ENCODE measurements around the gene SRGAP2C. TPM values are rescaled to one million over a fixed set of nuclear protein-coding genes. Genes with fewer than 3 reads are reported as not detected.
"Not testable (repeated sequence)": the region's sequence is repeated elsewhere in the genome, so short reads cannot be mapped to it uniquely, and the experiment has no call there.

Gene SRGAP2C
- total RNA-seq, 2 experiments from 2014 or later = 10.9 to 11.3 TPM

DNA sequence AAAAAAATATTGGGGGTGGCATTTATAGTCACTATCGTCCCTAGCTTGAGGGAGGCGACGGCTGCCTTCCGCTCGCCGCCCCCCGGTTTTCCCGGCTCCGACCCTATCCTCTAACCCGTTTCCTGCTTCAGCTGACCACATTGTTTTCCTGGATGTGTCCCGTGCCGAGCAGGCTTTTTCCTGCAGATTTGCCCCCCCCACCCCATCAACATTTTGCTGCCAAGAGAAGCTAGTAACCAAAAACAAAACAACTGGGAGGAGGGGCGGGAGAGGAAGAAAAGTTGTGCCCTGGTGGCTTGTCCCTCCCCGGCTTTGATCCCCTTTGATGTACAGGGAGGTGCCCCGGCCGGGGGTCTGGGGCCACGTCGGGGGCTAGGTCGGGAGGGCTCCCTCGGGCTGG, 1.4 kb downstream of the SRGAP2C start:
- H3K27me3 Mint-ChIP-seq; H3K36me3 Mint-ChIP-seq (ENCODE audit: low read depth); DNase-seq; H3K27ac Mint-ChIP-seq; H3K36me3 ChIP-seq (ENCODE audit: insufficient read depth, low read length); H3K4me1 ChIP-seq (ENCODE audit: insufficient read depth, low read length); H3K27me3 ChIP-seq (ENCODE audit: control insufficient read depth in 1 of 2, insufficient read depth in 2 of 2, low read length in 2 of 2); H3K9me3 ChIP-seq (ENCODE audit: control insufficient read depth in 1 of 2, insufficient read depth in 1 of 2, low read length in 2 of 2); H3K4me1 Mint-ChIP-seq (ENCODE audit: low read depth); ATAC-seq (ENCODE audit: poor library complexity); intact Hi-C loops (cut with DNase I, micrococcal nuclease); CTCF ChIA-PET; POLR2A ChIA-PET; H3K9me3 Mint-ChIP-seq; H3K4me3 Mint-ChIP-seq; H3K27ac ChIP-seq (ENCODE audit: low read depth in 1 of 2, low read length in 2 of 2): not testable (repeated sequence)
- peak overlapping the region; percentile 20 for H3K4me3 ChIP-seq (ENCODE audit: low read length)

DNA sequence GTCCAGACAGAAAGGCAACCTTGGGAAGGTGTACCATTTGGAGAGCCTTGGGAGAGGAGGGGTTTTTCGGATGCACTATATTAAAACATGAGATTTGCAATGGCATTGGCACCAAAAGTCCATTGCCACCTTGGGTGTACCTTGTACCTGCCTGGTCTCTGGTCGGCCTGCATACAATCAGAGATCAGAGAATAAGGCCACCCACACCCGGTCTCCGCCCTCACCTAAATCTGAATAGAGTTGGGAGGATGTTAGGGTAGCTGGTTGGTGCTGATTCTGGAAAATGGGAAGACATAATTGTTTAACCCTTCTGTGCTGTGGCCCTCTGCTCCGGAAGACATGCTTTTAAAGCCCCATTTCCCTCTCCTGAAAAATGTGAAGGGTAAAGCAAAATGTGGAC, 3.1 kb downstream of the SRGAP2C start:
- H3K4me1 ChIP-seq (ENCODE audit: insufficient read depth, low read length); H3K27me3 ChIP-seq (ENCODE audit: control insufficient read depth in 1 of 2, insufficient read depth in 2 of 2, low read length in 2 of 2); H3K36me3 ChIP-seq (ENCODE audit: insufficient read depth, low read length); H3K9me3 ChIP-seq (ENCODE audit: control insufficient read depth in 1 of 2, insufficient read depth in 1 of 2, low read length in 2 of 2); H3K27me3 Mint-ChIP-seq; intact Hi-C loops (cut with DNase I, micrococcal nuclease); H3K9me3 Mint-ChIP-seq; H3K4me1 Mint-ChIP-seq (ENCODE audit: low read depth); H3K4me3 ChIP-seq (ENCODE audit: low read length); H3K27ac Mint-ChIP-seq; POLR2A ChIA-PET; H3K27ac ChIP-seq (ENCODE audit: low read depth in 1 of 2, low read length in 2 of 2); H3K36me3 Mint-ChIP-seq (ENCODE audit: low read depth); DNase-seq; CTCF ChIA-PET; ATAC-seq (ENCODE audit: poor library complexity): not testable (repeated sequence)
- peak overlapping the region; percentile 80 for H3K4me3 Mint-ChIP-seq

GRCh38 chr1:121192512-121192911, 7.7 kb downstream of the SRGAP2C start:
- H3K4me3 ChIP-seq (ENCODE audit: low read length); H3K27ac ChIP-seq (ENCODE audit: low read depth in 1 of 2, low read length in 2 of 2); POLR2A ChIA-PET; H3K36me3 ChIP-seq (ENCODE audit: insufficient read depth, low read length); H3K9me3 Mint-ChIP-seq; DNase-seq; H3K4me1 ChIP-seq (ENCODE audit: insufficient read depth, low read length); H3K27me3 Mint-ChIP-seq; intact Hi-C loops (cut with DNase I, micrococcal nuclease); H3K27me3 ChIP-seq (ENCODE audit: control insufficient read depth in 1 of 2, insufficient read depth in 2 of 2, low read length in 2 of 2); CTCF ChIA-PET; H3K27ac Mint-ChIP-seq; H3K9me3 ChIP-seq (ENCODE audit: control insufficient read depth in 1 of 2, insufficient read depth in 1 of 2, low read length in 2 of 2); H3K4me3 Mint-ChIP-seq; ATAC-seq (ENCODE audit: poor library complexity); H3K36me3 Mint-ChIP-seq (ENCODE audit: low read depth); H3K4me1 Mint-ChIP-seq (ENCODE audit: low read depth): not testable (repeated sequence)

- H3K27ac ChIP-seq (ENCODE audit: low read depth in 1 of 2, low read length in 2 of 2); H3K36me3 ChIP-seq (ENCODE audit: insufficient read depth, low read length); H3K9me3 ChIP-seq (ENCODE audit: control insufficient read depth in 1 of 2, insufficient read depth in 1 of 2, low read length in 2 of 2); H3K4me1 Mint-ChIP-seq (ENCODE audit: low read depth); H3K4me3 ChIP-seq (ENCODE audit: low read length); H3K4me3 Mint-ChIP-seq; POLR2A ChIA-PET; DNase-seq; H3K9me3 Mint-ChIP-seq; H3K27me3 Mint-ChIP-seq; intact Hi-C loops (cut with DNase I, micrococcal nuclease); H3K4me1 ChIP-seq (ENCODE audit: insufficient read depth, low read length); CTCF ChIA-PET; H3K36me3 Mint-ChIP-seq (ENCODE audit: low read depth); H3K27me3 ChIP-seq (ENCODE audit: control insufficient read depth in 1 of 2, insufficient read depth in 2 of 2, low read length in 2 of 2); ATAC-seq (ENCODE audit: poor library complexity); H3K27ac Mint-ChIP-seq: not testable (repeated sequence)
These were observed 12.5 kb downstream of the SRGAP2C start for GRCh38 chr1:121197095-121197882.

GRCh38 chr1:121199763-121200162, 15.0 kb downstream of the SRGAP2C start:
- CTCF ChIA-PET; H3K27me3 ChIP-seq (ENCODE audit: control insufficient read depth in 1 of 2, insufficient read depth in 2 of 2, low read length in 2 of 2); H3K4me3 Mint-ChIP-seq; H3K27ac Mint-ChIP-seq; H3K4me3 ChIP-seq (ENCODE audit: low read length); H3K27ac ChIP-seq (ENCODE audit: low read depth in 1 of 2, low read length in 2 of 2); ATAC-seq (ENCODE audit: poor library complexity); intact Hi-C loops (cut with DNase I, micrococcal nuclease); POLR2A ChIA-PET; H3K9me3 Mint-ChIP-seq; H3K9me3 ChIP-seq (ENCODE audit: control insufficient read depth in 1 of 2, insufficient read depth in 1 of 2, low read length in 2 of 2); H3K36me3 ChIP-seq (ENCODE audit: insufficient read depth, low read length); H3K27me3 Mint-ChIP-seq; H3K4me1 Mint-ChIP-seq (ENCODE audit: low read depth); DNase-seq; H3K4me1 ChIP-seq (ENCODE audit: insufficient read depth, low read length); H3K36me3 Mint-ChIP-seq (ENCODE audit: low read depth): not testable (repeated sequence)

- ATAC-seq (ENCODE audit: poor library complexity); H3K36me3 ChIP-seq (ENCODE audit: insufficient read depth, low read length); H3K27ac ChIP-seq (ENCODE audit: low read depth in 1 of 2, low read length in 2 of 2); H3K4me1 Mint-ChIP-seq (ENCODE audit: low read depth); H3K4me1 ChIP-seq (ENCODE audit: insufficient read depth, low read length); H3K27me3 ChIP-seq (ENCODE audit: control insufficient read depth in 1 of 2, insufficient read depth in 2 of 2, low read length in 2 of 2); DNase-seq; CTCF ChIA-PET; H3K9me3 Mint-ChIP-seq; H3K4me3 Mint-ChIP-seq; H3K27me3 Mint-ChIP-seq; H3K4me3 ChIP-seq (ENCODE audit: low read length); H3K9me3 ChIP-seq (ENCODE audit: control insufficient read depth in 1 of 2, insufficient read depth in 1 of 2, low read length in 2 of 2); H3K36me3 Mint-ChIP-seq (ENCODE audit: low read depth); POLR2A ChIA-PET; H3K27ac Mint-ChIP-seq; intact Hi-C loops (cut with DNase I, micrococcal nuclease): not testable (repeated sequence)
These were observed 15.5 kb downstream of the SRGAP2C start for GRCh38 chr1:121200232-121200631.

- H3K4me1 ChIP-seq (ENCODE audit: insufficient read depth, low read length); H3K36me3 ChIP-seq (ENCODE audit: insufficient read depth, low read length); H3K36me3 Mint-ChIP-seq (ENCODE audit: low read depth); intact Hi-C loops (cut with DNase I, micrococcal nuclease); H3K4me3 ChIP-seq (ENCODE audit: low read length); H3K27me3 Mint-ChIP-seq; H3K27ac ChIP-seq (ENCODE audit: low read depth in 1 of 2, low read length in 2 of 2); H3K4me1 Mint-ChIP-seq (ENCODE audit: low read depth); H3K27ac Mint-ChIP-seq; H3K9me3 ChIP-seq (ENCODE audit: control insufficient read depth in 1 of 2, insufficient read depth in 1 of 2, low read length in 2 of 2); H3K9me3 Mint-ChIP-seq; H3K27me3 ChIP-seq (ENCODE audit: control insufficient read depth in 1 of 2, insufficient read depth in 2 of 2, low read length in 2 of 2); ATAC-seq (ENCODE audit: poor library complexity); DNase-seq; POLR2A ChIA-PET; CTCF ChIA-PET; H3K4me3 Mint-ChIP-seq: not testable (repeated sequence)
These were observed 16.5 kb downstream of the SRGAP2C start for GRCh38 chr1:121200985-121201981.

Data from CD4-positive, alpha-beta T cell (primary cell).